GM12892 (cell line): ENCODE data around the gene INPP4B.

ENCODE experiments used
- DNase-seq: peaks from one replicate; pipeline ENCODE4 v3.0.0; 2011; ENCODE audit not compliant: insufficient read length
- FAIRE-seq: peaks from 2 replicates; lab custom pipeline; 2011; peaks lifted over from hg19 to GRCh38; lab: Jason Lieb, UNC
- POLR2A ChIP-seq: IDR thresholded peaks from 2 replicates; pipeline ENCODE4 v1.6.1; 2011; ENCODE audit warnings: low read depth, low read length, control low read depth
- POLR2AphosphoS5 ChIP-seq: IDR thresholded peaks from 2 replicates; pipeline ENCODE4 v1.6.1; 2011; ENCODE audit warnings: low read depth, low read length, control low read depth
- TAF1 ChIP-seq: IDR thresholded peaks from 2 replicates; pipeline ENCODE4 v1.6.1; 2011; ENCODE audit warnings: low read depth, mild to moderate bottlenecking, control low read depth, low read length, borderline replicate concordance

INPP4B gene

GRCh38 chr4:142248946-142249345 is 597.2 kb downstream of the INPP4B start:
- no peak for TF ChIP-seq TAF1
- TF ChIP-seq POLR2A: no peak
- TF ChIP-seq POLR2AphosphoS5: no peak
- FAIRE-seq: no peak
- DNase-seq: no peak

- FAIRE-seq (no peak), DNase-seq (no peak)
- TF ChIP-seq TAF1 (no peak), POLR2A (no peak), POLR2AphosphoS5 (no peak)
Measured at GRCh38 chr4:142243255-142243654, 602.8 kb downstream of the INPP4B start.

DNA sequence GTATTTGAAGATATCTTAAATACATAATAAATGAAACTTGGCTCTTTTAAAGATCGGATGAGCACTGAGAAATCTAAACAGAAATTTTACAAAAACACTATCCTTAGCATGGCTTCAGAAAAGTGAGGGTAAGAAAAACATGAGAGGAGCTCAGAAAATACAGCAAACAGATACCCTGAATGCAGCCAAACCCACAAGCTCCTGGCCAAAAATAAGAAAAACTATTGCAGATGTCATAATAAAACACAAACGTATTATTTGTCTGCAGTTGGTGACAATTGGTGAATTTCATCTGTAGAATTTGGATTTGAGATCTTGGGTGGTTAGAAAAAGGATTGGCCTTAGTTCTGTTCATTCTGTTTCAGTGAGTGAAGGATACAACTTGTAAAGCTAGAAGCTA is 603.9 kb downstream of the INPP4B start:
- DNase-seq (no peak), FAIRE-seq (no peak)
- TF ChIP-seq POLR2A: no peak
- no peak for TF ChIP-seq POLR2AphosphoS5
- TF ChIP-seq TAF1: no peak

GRCh38 chr4:142238589-142238988 is 607.5 kb downstream of the INPP4B start:
- FAIRE-seq: no peak
- no peak for DNase-seq
- TF ChIP-seq TAF1: no peak
- no peak for TF ChIP-seq POLR2AphosphoS5
- no peak for TF ChIP-seq POLR2A

DNA sequence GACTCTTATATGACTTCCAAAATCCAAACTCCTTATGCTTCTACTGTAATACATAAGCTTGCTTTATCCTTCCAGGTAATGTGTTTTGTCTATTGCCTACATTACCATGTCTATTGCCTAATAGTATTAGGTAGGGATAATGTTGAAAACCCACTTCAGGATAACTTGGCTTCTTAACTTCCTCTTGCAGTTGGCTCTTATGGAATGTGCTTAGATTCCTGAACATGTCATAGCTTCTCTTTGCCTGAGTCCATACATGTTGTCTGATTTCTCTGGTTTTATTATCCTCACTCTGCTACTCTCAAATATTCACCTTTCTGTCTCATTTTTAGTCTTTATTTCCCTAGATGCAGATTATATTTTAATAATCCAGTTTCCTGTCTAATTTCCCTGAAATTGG is 609.8 kb downstream of the INPP4B start:
- no peak for DNase-seq
- TF ChIP-seq POLR2AphosphoS5 (no peak), TAF1 (no peak), POLR2A (no peak)
- FAIRE-seq: no peak

DNA sequence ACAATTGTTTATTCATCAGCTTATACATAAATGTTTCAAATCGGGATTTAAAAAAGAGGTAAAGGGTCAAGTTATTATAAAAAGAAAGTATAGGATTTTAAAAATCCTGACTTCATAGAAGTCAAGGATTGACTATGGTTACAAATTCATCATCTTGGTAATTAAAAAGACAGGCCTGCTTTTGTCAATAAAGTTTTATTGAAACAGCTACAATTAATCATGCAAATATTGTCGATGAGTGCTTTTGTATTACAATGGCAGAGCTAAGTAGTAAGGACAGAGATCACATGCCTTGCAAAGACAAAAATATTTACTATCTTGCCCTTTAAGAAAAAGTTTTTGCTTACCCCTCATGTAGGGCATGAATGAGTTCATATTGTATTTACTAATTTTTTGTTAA is 614.3 kb downstream of the INPP4B start:
- no peak for TF ChIP-seq POLR2AphosphoS5
- no peak for TF ChIP-seq POLR2A
- no peak for TF ChIP-seq TAF1
- FAIRE-seq (no peak), DNase-seq (no peak)

- TF ChIP-seq POLR2A (no peak), TAF1 (no peak), POLR2AphosphoS5 (no peak)
- FAIRE-seq: no peak
- no peak for DNase-seq
Measured at GRCh38 chr4:142230991-142231390, 615.1 kb downstream of the INPP4B start.

DNA sequence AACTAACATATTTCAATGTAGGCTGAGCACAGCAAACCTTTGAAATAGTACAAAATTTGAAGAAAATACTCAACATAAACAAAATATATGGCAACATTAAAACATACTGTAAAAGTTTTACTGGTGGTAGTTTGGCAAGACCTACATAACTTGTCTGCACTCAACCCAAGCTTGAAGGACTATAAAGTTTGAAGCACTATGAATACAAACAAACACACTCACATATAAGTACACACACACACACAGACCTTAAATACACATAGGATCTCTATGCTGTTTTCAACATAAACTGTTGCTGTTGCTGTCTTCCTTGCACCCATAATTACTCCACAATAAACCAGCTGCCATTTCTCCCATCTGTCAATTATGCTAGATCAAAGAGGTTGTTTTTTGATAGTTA is 620.1 kb downstream of the INPP4B start:
- FAIRE-seq (no peak), DNase-seq (no peak)
- TF ChIP-seq TAF1 (no peak), POLR2A (no peak), POLR2AphosphoS5 (no peak)

DNA sequence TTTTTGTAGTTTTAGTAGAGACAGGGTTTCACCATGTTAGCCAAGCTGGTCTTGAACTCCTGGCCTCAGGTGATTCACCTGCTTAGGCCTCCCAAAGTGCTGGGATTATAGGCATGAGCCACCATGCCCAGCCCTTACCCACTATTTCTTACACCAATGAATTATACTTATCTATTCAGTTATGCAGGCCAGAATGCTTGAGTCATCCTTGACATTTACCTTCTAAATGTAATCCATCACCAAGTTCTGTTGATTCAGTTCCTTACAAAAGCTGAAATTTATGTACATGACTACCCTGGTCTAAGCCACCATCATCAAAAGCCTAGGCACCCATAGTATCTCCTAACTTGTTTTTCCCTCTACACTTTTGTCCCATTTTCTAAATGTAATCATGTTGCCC is 624.0 kb downstream of the INPP4B start:
- FAIRE-seq: no peak
- DNase-seq: no peak
- TF ChIP-seq POLR2AphosphoS5: no peak
- TF ChIP-seq TAF1: no peak
- no peak for TF ChIP-seq POLR2A

DNA sequence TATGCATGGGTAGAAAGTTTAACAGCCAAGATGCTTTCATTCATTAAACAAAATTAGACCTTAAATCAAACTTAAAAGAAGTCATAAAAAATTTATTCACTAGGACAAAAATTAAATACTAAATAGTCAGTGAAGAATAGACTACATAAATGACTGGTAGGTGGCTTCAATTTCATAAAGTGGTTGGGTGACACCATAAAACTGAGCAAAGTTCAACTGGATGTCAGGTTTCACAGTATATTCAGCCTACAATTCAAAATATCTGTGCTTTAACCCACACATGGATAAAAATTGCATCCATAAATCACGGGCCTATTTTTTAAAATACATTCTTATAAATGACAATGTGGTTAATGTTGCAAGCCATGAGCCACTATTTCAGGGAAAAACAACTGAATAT is 627.4 kb downstream of the INPP4B start:
- no peak for FAIRE-seq
- TF ChIP-seq TAF1 (no peak), POLR2A (no peak), POLR2AphosphoS5 (no peak)

GRCh38 chr4:142211444-142211843 is 634.7 kb downstream of the INPP4B start:
- no peak for TF ChIP-seq POLR2AphosphoS5
- TF ChIP-seq POLR2A: no peak
- no peak for TF ChIP-seq TAF1
- no peak for DNase-seq
- no peak for FAIRE-seq

More for the DNA sequence above, 627.4 kb downstream of the INPP4B start:
- DNase-seq: no peak

DNA sequence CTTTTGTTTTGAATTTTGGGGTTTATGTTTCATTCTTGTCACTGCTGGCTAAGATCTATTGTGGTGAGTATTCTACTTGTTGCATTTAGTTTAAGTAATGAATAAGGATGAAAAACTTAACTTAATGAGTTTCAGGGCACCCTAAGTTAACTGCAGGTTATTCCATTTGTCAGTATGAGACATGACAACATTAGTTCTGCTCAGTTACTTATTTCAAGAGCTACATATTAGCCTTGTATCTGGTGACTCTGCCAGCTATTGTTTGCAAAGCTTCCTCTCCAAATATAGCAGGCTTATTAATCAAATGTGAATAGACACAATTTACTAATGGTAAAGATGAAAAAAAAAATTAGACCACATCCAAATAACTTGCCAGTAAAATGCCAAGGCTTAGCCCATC is 642.6 kb downstream of the INPP4B start:
- TF ChIP-seq POLR2A (no peak), TAF1 (no peak), POLR2AphosphoS5 (no peak)
- FAIRE-seq: no peak
- no peak for DNase-seq
